ENCODE measurements around the gene PRIMA1.

PRIMA1 gene

DNA sequence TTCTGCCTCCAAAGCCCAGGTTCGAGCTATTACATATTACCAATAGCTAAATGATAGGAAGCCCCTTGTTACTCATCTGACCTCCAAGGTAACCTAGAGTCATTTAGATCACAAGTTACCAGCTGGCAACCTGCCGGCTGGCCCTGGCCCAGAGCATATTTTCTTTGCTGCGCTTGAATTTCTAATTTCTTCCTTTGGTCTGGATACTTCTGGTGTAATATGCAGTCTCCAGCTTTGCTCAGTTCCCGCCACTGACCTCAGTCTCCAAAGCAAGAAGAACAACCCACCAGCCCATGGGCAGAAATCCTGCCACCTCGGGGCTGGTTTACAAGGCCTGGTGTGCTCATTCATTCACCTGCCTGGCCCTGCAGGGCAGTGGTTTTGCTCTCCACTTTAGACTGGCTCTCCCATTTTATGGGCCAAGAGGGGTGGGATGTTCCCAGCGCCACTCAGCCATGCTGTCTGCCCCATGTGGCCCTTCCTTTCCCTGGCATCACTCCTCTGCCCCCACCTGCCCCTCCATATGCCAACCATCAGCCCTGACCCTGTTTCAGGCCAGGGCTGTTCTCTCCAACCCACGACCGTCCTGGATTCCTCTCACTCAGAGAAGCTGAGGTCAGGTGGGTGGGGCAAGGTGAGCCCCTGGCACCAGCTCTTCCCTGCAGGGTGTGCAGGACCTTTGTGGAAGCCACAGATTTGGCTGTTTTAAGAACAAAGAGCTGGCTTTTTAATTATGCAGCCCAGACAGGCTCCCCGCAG, 76.0 kb downstream of the PRIMA1 start:
- no peak for DNase-seq (ENCODE audit: low spot score)

DNA sequence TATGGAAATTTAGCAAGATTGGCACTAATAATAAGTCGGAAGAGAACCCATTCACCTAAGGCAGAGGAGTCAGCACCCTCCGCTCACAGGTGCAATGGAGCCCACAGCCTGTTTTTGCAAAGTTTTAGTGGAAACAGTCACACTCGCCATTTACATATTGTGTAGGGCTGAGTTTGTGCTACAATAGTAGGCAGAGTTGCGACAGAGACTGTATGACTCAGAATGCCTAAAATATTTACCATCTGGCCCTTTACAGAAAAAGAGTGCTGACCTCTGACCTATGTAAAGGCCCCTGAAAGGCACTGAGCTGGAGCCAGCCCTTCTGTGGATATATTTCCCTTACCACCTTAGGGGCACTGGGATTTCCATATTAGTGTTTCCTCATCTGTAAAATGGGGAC, 79.0 kb downstream of the PRIMA1 start:
- DNase-seq (ENCODE audit: low spot score) = no peak

DNA sequence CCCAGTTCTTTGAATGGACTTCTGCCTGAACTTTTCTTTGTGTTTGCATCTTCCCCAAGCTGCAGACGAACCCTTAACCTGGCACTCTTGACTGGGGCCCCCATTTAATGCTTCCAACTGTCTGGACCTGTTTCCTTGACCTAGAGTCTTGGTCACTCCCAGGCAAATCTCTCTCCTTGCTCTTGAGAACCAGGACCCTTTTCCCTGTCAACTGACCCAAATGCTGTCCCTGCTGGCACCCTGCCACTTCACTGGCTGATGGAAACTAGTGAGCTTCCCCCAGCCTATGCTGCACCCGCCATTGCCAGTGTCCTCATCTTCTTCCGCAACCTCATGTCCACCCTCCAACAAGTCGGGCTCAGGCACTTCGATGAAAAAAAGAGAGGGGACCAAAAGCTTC, 79.5 kb downstream of the PRIMA1 start:
- no peak for DNase-seq (ENCODE audit: low spot score)

GRCh38 chr14:93708311-93708734, 80.0 kb downstream of the PRIMA1 start:
- DNase-seq (ENCODE audit: low spot score) = no peak

DNA sequence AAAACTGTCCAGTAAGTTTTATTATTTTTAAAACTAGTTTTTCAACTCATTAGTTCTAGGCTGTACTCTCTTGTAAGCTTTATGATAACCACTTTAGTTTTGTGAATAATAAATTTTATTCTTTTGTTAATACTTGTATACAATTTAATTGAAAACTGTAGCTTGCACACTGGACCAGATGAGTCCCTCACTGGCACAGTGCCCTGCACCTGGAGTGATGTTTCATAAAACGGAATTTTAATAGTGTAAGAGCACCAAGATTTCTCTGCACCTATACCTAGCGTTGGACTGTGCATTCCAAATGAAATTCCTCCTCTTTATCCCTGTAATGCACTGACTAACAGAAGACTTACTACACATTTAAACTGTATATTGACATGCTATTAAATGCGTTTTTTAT, 80.8 kb downstream of the PRIMA1 start:
- DNase-seq (ENCODE audit: low spot score) = no peak

DNA sequence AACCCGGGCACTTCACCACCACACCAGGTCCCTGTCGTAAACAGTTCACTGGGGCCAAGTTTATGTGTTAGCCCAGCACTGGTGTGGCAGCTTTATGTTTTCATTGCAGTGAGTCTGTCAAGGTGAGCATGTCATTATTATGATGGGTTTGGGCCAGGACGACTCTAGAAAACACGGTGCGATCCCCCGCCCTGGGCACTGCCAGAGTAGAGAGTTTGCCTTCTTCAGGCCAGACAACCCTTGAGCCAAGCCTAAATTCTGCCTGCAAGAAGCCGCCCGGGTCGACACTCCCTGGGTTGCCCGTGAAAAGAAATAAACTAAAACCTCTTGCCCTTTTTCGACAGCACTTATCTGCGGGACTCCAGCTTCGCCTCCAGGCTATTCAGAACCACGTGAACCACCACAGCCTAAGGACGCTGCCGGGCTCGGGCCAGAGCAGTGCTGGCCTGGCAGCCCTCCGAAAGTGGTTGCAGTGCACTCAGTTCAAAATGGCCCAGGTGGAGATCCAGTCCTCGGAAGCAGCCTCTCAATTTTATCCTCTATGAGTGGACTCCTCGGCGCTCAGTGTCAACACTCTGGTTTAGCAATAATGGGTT, 81.8 kb downstream of the PRIMA1 start:
- DNase-seq (ENCODE audit: low spot score) = no peak

DNA sequence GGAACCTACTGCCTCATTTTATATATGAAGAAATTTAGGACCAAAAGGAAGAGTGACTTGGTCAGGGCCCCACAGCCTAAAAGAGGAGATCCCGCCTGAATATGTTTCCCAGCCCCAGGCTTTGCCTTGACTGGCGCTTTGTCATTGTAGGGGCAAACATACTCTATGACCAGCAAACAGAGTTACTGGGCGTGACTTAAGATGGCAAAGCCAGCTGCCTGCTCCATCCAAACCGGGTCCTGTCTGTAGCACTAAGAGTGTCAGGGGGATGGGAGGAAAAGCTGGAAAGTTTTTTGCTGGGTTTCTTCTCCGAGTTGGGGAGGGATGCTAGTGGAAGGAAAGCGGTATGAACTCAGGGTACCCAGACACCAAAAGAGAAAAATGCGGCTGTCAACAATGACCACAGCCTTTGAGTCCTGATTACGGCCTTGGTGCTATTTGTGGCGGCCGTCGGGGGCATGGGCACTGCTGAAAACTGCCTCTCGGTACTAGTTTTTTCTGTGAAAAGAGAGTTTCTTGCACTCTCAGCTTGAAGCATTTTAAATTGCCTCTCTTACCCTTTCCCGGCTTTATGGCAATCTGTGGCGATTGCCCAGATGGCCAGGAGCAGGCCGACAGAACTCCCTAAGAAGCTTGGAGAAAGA, 82.7 kb downstream of the PRIMA1 start:
- no peak for DNase-seq (ENCODE audit: low spot score)

GRCh38 chr14:93703941-93704340, 84.3 kb downstream of the PRIMA1 start:
- no peak for DNase-seq (ENCODE audit: low spot score)

- no peak for DNase-seq (ENCODE audit: low spot score)
Measured at GRCh38 chr14:93702946-93703345, 85.3 kb downstream of the PRIMA1 start.

DNA sequence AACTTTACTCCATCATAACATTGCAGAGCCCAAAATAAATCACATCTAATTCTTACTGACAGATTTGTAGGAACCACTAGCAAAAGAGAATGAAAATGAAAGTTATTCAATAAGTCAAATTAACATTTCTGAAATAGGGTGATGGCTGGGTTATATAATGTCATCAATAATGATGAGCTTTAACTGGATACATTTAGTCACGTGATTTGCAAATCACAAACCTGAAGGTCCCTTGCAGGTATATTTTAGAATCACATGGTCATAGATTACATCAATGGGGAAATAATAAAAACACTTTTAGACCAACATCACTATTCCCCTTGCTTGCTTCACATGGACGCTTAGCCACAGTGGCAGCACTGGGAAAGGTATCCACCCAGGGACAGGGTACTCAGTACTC, 86.7 kb downstream of the PRIMA1 start:
- no peak for DNase-seq (ENCODE audit: low spot score)

DNA sequence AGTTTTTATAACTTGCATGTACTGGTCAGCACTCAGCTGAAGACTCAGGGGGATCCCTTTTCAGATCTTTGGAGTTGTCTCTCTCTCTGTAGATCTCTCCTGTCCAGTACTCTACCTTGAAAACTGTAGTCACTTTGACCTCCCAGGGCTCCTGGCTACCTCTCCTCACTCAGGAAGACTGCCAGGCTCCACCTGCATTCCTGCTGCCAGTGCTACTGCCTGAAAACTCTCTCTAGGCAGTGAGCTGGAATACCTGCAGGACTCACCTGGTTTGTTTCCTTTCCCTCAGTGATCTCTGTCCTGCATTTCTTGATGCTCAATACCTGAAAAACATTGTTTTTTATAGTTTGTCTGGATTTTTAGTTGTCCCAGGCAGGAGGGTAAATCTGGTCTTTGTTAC, 87.4 kb downstream of the PRIMA1 start:
- DNase-seq (ENCODE audit: low spot score) = no peak

DNA sequence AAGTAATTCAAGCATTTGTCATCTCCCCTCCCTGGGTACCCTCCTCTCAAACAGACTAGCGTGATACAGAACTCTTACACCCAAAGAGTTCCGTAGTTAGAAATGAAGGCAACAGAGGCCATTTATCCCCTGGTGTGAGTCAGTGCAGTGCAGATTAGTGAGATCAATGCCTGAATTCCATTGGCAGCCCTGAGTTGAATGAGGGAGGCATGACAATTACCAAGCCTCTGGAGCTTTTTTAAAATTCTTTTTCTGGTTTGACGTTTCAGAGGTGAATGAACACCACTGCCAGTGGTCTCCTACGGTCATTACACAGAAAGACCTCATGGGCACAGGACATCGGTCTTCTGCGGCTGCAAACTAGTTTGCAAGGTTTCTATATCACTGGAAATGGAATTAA, 94.4 kb downstream of the PRIMA1 start:
- DNase-seq (ENCODE audit: low spot score) = no peak

GRCh38 chr14:93691042-93691780, 97.1 kb downstream of the PRIMA1 start:
- no peak for DNase-seq (ENCODE audit: low spot score)

DNA sequence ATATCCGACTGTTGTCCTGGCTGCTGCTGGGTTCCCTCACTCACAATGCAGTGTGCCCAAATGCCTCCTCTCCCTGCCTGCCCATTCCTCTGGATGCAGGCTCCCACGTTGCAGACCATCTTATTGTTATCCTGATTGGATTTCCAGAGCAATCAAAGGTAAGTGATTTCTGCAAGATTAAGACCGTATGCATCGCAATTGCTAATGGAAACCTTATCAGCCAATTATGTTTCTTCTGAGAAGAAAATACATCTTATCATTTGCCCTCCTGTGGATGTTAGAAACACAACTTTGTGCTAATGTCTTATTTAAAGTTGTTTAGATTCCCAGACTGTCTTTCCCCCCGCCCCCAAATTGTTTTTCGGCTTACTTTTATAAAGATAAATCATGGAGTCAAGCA, 98.1 kb downstream of the PRIMA1 start:
- DNase-seq (ENCODE audit: low spot score) = no peak

DNA sequence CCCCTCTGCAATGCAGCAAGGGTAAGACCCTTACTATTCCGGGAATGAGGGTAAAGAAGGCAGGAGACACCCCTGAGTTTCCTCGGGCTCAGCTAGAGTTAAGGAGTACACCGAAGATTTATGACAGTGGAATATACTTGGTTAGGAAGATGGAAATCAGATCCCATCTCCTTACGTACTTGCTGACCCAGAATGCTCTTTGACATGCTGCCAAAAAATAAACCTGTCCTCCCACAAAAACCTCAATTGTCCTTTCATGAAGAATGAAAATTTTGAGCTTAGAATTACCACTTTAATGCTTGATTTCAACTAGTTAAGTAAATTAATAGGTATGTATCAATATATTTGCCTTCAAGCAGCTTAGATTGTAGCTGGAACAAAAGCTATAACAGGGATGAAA, 99.5 kb downstream of the PRIMA1 start:
- DNase-seq (ENCODE audit: low spot score) = no peak

DNA sequence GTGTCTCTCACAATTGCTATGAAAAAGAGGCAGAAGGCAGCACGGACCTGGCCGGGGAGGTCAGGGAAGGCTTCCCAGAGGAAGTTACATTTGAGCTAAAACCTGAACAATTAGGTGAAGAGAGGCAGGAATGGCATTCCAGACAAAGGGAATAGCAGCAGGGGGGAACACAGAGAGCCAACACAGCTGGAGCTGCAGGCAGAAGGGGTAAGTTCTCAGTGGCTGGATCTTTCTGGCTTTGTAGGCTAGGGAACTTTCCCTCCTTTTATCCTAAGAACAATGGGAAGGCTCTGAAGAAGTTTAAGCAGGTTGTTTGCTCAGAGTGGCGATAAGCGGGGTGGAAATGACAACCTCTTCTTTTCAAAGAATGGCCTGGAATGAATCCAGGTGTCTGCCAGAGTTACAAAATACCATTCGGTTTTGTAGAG, 100.0 kb downstream of the PRIMA1 start:
- no peak for DNase-seq (ENCODE audit: low spot score)

- DNase-seq (ENCODE audit: low spot score) = no peak
Measured at GRCh38 chr14:93686268-93686667, 102.0 kb downstream of the PRIMA1 start.

GRCh38 chr14:93685121-93685895, 103.0 kb downstream of the PRIMA1 start:
- DNase-seq (ENCODE audit: low spot score) = no peak

DNA sequence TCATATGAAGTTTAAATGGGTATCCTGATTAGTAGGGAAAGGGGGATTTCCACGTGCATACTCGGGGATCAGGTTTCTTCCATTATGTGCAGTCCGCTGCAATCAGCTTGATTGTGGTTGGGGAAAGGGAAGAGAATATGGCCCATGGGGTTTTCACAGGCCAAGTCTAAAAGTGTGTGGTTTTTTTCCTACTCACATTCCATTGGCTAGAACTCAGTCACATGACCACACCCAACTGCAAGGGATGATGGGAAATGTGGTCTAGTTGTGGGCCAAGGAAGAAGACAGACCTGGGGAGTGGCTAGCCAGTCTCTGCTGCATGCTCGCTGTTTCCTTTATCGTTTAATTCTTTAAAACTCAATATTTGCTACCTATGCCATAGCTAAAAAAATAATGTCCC, 105.1 kb downstream of the PRIMA1 start:
- no peak for DNase-seq (ENCODE audit: low spot score)

- DNase-seq (ENCODE audit: low spot score) = no peak
Measured at GRCh38 chr14:93682459-93682858, 105.8 kb downstream of the PRIMA1 start.

- no peak for DNase-seq (ENCODE audit: low spot score)
Measured at GRCh38 chr14:93676416-93676958, 111.8 kb downstream of the PRIMA1 start.

GRCh38 chr14:93675651-93676050, 112.6 kb downstream of the PRIMA1 start:
- DNase-seq (ENCODE audit: low spot score) = no peak

Measured in globus pallidus (tissue), 1 donor.